A549 (cell line): Measurements from ENCODE around the gene BAHCC1. TPM values are rescaled to one million over a fixed set of nuclear protein-coding genes. Genes with fewer than 3 reads are reported as not detected.

ENCODE experiments used
- ATAC-seq, 2 experiments: fragments of 200-7000 bp in 1 of 2; fragments of >200 bp in 1 of 2; cut with Nextera tagmentation in 1 of 2; cut with Tn5 transposase in 1 of 2; 3 replicates each; pipeline versions ENCODE4 v1.8.0 to v1.9.1; 2018 to 2020; ENCODE audit warnings: mild to moderate bottlenecking in 1 of 2, moderate library complexity in 1 of 2
- CTCF ChIA-PET: fragments of 300-600 bp; sonication (Branson Sonifier 250); formaldehyde crosslinking; extraction: SDS; loops from one replicate; lab custom pipeline; 2021; ENCODE audit warnings: antibody characterized with exemption, inconsistent platforms; lab: Yijun Ruan, JAX
- POLR2A ChIA-PET: fragments of 350-600 bp; formaldehyde crosslinking; extraction: SDS; loops from one replicate; lab custom pipeline; 2021; ENCODE audit warnings: antibody characterized with exemption, inconsistent platforms; lab: Yijun Ruan, JAX
- DNase-seq, 2 experiments: peaks; one replicate each; pipeline versions ENCODE4 v3.0.0 to v3.0.0-alpha.2; 2011 to 2016; ENCODE audit warnings: low read depth in 1 of 2, low spot score in 1 of 2
- FAIRE-seq: peaks from 2 replicates; lab custom pipeline; 2011; peaks lifted over from hg19 to GRCh38; lab: Jason Lieb, UNC
- H3K27ac ChIP-seq, 2 experiments: fragments of >200 bp; sonication (Bioruptor Twin); formaldehyde crosslinking; 3 replicates each; pipeline ENCODE4 v1.5.1; 2016 to 2017
- H3K4me1 ChIP-seq: fragments of >200 bp; sonication (Bioruptor Twin); formaldehyde crosslinking; 3 replicates; pipeline ENCODE4 v1.6.1; 2016
- H3K4me2 ChIP-seq: fragments of >200 bp; sonication (Bioruptor Twin); formaldehyde crosslinking; 3 replicates; pipeline ENCODE4 v1.6.1; 2016
- H3K4me3 ChIP-seq: fragments of >200 bp; sonication (Bioruptor Twin); formaldehyde crosslinking; 3 replicates; pipeline ENCODE4 v1.5.1; 2016
- H3K9me3 ChIP-seq: fragments of >200 bp; sonication (Bioruptor Twin); formaldehyde crosslinking; 3 replicates; pipeline ENCODE4 v1.6.1; 2016
- ATOH8 ChIP-seq: fragments of 250-450 bp; sonication (Bioruptor Pico); IDR thresholded peaks from 2 replicates; pipeline ENCODE4 v1.5.0; 2020; ENCODE audit warnings: low read depth, mild to moderate bottlenecking, moderate library complexity
- BHLHE40 ChIP-seq: IDR thresholded peaks from 2 replicates; pipeline ENCODE4 v1.6.1; 2012; ENCODE audit warnings: low read depth, low read length, inconsistent platforms
- CBX8 ChIP-seq: fragments of 200-600 bp; sonication (generic); IDR thresholded peaks from 2 replicates; pipeline ENCODE4 v1.6.1; 2016
- CEBPB ChIP-seq, 2 experiments: fragments of >200 bp in 1 of 2; sonication (Bioruptor Twin) in 1 of 2; formaldehyde crosslinking in 1 of 2; IDR thresholded peaks; 2 replicates each; pipeline ENCODE4 v1.6.1; 2012 to 2016
- CTCF ChIP-seq: fragments of >200 bp; sonication (Bioruptor Twin); formaldehyde crosslinking; IDR thresholded peaks from 3 replicates; pipeline ENCODE4 v1.5.1; 2016
- E2F6 ChIP-seq: IDR thresholded peaks from 2 replicates; pipeline ENCODE4 v1.6.1; 2012; ENCODE audit warnings: low read depth, borderline replicate concordance
- FOSL2 ChIP-seq, 2 experiments: fragments of 450-650 bp in 1 of 2; fragments of >200 bp in 1 of 2; sonication (Bioruptor Twin) in 1 of 2; formaldehyde crosslinking; IDR thresholded peaks; 2 replicates each; pipeline versions ENCODE4 v1.5.0 to v1.6.1; 2016 to 2020; ENCODE audit warnings: mild to moderate bottlenecking in 1 of 2, moderate library complexity in 1 of 2
- HEYL ChIP-seq: fragments of 250-450 bp; sonication (Bioruptor Pico); IDR thresholded peaks from 2 replicates; pipeline ENCODE4 v1.8.0; 2021; ENCODE audit warnings: mild to moderate bottlenecking, moderate library complexity
- HOXB5 ChIP-seq: fragments of 250-450 bp; sonication (Bioruptor Pico); IDR thresholded peaks from 2 replicates; pipeline ENCODE4 v1.5.0; 2020; ENCODE audit warnings: mild to moderate bottlenecking, moderate library complexity
- JUN ChIP-seq, 2 experiments: fragments of >200 bp; sonication (Bioruptor Twin); formaldehyde crosslinking; IDR thresholded peaks; 2 replicates in 1 of 2; 3 replicates in 1 of 2; pipeline ENCODE4 v1.6.1; 2016 to 2017
- KDM5A ChIP-seq: fragments of 200-600 bp; sonication (generic); IDR thresholded peaks from 2 replicates; pipeline ENCODE4 v1.6.1; 2016; ENCODE audit warnings: antibody characterized with exemption, mild to moderate bottlenecking
- MAX ChIP-seq: IDR thresholded peaks from 2 replicates; pipeline ENCODE4 v1.6.1; 2012
- MAZ ChIP-seq: fragments of 150-350 bp; IDR thresholded peaks from 2 replicates; pipeline ENCODE4 v1.6.1; 2014; ENCODE audit warnings: antibody characterized with exemption, low read depth, low read length, borderline replicate concordance
- MYC ChIP-seq: IDR thresholded peaks from 2 replicates; pipeline ENCODE4 v1.6.1; 2012; ENCODE audit warnings: mild to moderate bottlenecking, inconsistent platforms, low read length, improper control_type of control experiment, borderline replicate concordance
- NR3C1 ChIP-seq: fragments of >200 bp; sonication (Bioruptor Twin); formaldehyde crosslinking; IDR thresholded peaks from 3 replicates; pipeline ENCODE4 v1.6.1; 2017
- PBX3 ChIP-seq: IDR thresholded peaks from 2 replicates; pipeline ENCODE4 v1.6.1; 2012
- POLR2A ChIP-seq: IDR thresholded peaks from 2 replicates; pipeline ENCODE4 v1.6.1; 2012; ENCODE audit warnings: mild to moderate bottlenecking, low read length
- RAD21 ChIP-seq, 2 experiments: fragments of >200 bp in 1 of 2; sonication (Bioruptor Twin) in 1 of 2; formaldehyde crosslinking in 1 of 2; IDR thresholded peaks in 1 of 2; conservative IDR thresholded peaks in 1 of 2; 2 replicates in 1 of 2; 3 replicates in 1 of 2; pipeline ENCODE4 v1.6.1; 2012 to 2018; ENCODE audit warnings: inconsistent platforms in 1 of 2
- REST ChIP-seq: fragments of 200-600 bp; sonication (generic); IDR thresholded peaks from 2 replicates; pipeline ENCODE4 v1.6.1; 2016; ENCODE audit warnings: antibody characterized with exemption, mild to moderate bottlenecking, moderate library complexity
- SMC3 ChIP-seq: fragments of >200 bp; sonication (Bioruptor Twin); formaldehyde crosslinking; IDR thresholded peaks from 3 replicates; pipeline ENCODE4 v1.6.1; 2018; ENCODE audit warnings: inconsistent platforms
- SREBF2 ChIP-seq: fragments of 450-650 bp; IDR thresholded peaks from 2 replicates; pipeline ENCODE4 v1.6.1; 2014; ENCODE audit warnings: mild to moderate bottlenecking, moderate library complexity
- TP53 ChIP-seq: fragments of 250-450 bp; sonication (Bioruptor Pico); IDR thresholded peaks from 2 replicates; pipeline ENCODE4 v1.5.0; 2021; ENCODE audit warnings: mild to moderate bottlenecking, moderate library complexity
- ZNF302 ChIP-seq: fragments of 250-450 bp; sonication (Bioruptor Pico); IDR thresholded peaks from 2 replicates; pipeline ENCODE4 v1.9.0; 2021; ENCODE audit warnings: inconsistent platforms, mild to moderate bottlenecking, moderate library complexity
- ZSCAN20 ChIP-seq: fragments of 250-450 bp; sonication (Bioruptor Pico); IDR thresholded peaks from 2 replicates; pipeline ENCODE4 v1.8.0; 2022; ENCODE audit warnings: mild to moderate bottlenecking, moderate library complexity
- WGBS: methylation state at CpG from one replicate; pipeline ENCODE4 v1.1.6; 2017; ENCODE audit errors: missing lambda C conversion rate; 5-methylcytosine and 5-hydroxymethylcytosine counted together
- polyA plus RNA-seq, 4 experiments: library from polyadenylated mRNA; depleted of rRNA in 3 of 4; stranded (reverse); fragments of >200 nt; fragmentation: RNase III in 1 of 4; extraction: RNeasy Plus Mini Kit Qiagen cat#74134 plus additional on column Dnase treatment in 1 of 4; gene quantifications; 2 replicates in 3 of 4; 3 replicates in 1 of 4; pipeline ENCODE4 v1.2.3, GENCODE V29; 2011 to 2017

The BAHCC1 gene
- polyA plus RNA-seq, 2 of the 4 experiments (the other 2 are of a cell fraction) = 2.6 to 5.8 TPM

GRCh38 chr17:81484195-81484979, 89.1 kb downstream of the BAHCC1 start:
- ChIA-PET CTCF (interaction anchor here (0.6 to 8.6 kb wide), 83 partner anchors 9 to 439 kb away, joined by 3 to 184 read pairs (median 6); partner anchors contain the start of genes ACTG1 and BAHCC1), POLR2A (interaction anchor here (0.5 to 1.3 kb wide), 10 partner anchors 28 to 238 kb away, joined by 3 to 10 read pairs (median 4); partner anchors contain the start of genes ACTG1, BAHCC1 and CCDC137)
- 24% methylated on average over 32 of the region's 60 CpGs for WGBS
- ATAC-seq = peak; percentile 51 to 69
- H3K9me3 ChIP-seq = no peaks in the 10 kb centered on the region
- H3K4me3 ChIP-seq = peak overlapping the region; percentile 37
- TF ChIP-seq POLR2A = 0 out of 2 replicates have a peak, but pooled peaks have one; percentile 21
- TF ChIP-seq HEYL (CRISPR knock-in tag) = no peak
- no peak for TF ChIP-seq FOSL2 (IDR thresholded peaks at IDR 0.05)
- peak; percentile 29; the same call in 1 of the 2 replicates for TF ChIP-seq FOSL2 (CRISPR knock-in tag; IDR thresholded peaks at IDR 0.05)
- peak; percentile 100 for TF ChIP-seq CTCF
- TF ChIP-seq JUN (IDR thresholded peaks at IDR 0.05) = peak in 1 of 2 experiments; percentile 75; a peak in 2 of 5 replicates
- peak; percentile 91 for TF ChIP-seq E2F6
- TF ChIP-seq ZNF302 (CRISPR knock-in tag) = no peak
- no peak for TF ChIP-seq CBX8
- TF ChIP-seq BHLHE40 = 0 out of 2 replicates have a peak, but pooled peaks have one; percentile 28
- TF ChIP-seq PBX3 = no peak
- TF ChIP-seq TP53 (CRISPR knock-in tag) = peak; percentile 55; the same call in 1 of the 2 replicates
- TF ChIP-seq REST = no peak
- TF ChIP-seq MAZ = peak; percentile 11; the same call in 1 of the 2 replicates
- peak; percentile 99 for TF ChIP-seq SMC3
- TF ChIP-seq RAD21 (conservative IDR thresholded peaks at IDR 0.05 in 1 of 2, IDR thresholded peaks at IDR 0.05 in 1 of 2) = peak; percentile 93 to 100
- no peak for TF ChIP-seq ATOH8 (CRISPR knock-in tag)
- peak; percentile 93 for TF ChIP-seq MYC
- TF ChIP-seq CEBPB (IDR thresholded peaks at IDR 0.05) = no peak
- peak; percentile 97 for TF ChIP-seq MAX
- TF ChIP-seq SREBF2 = no peak
- TF ChIP-seq HOXB5 (CRISPR knock-in tag) = no peak
- TF ChIP-seq ZSCAN20 (CRISPR knock-in tag) = no peak
- peak; percentile 67; the same call in 1 of the 2 replicates for TF ChIP-seq KDM5A
- no peak for TF ChIP-seq NR3C1
- peak overlapping the region; percentile 95 for H3K4me2 ChIP-seq
- peaks cover 39% of the 10 kb centered on the region for H3K4me1 ChIP-seq
- FAIRE-seq = no peak
- peak; percentile 80 to 88 for DNase-seq
- H3K27ac ChIP-seq = peak overlapping the region; percentile 86 to 89
